SK-N-MC (cell line): ENCODE results near the gene TMEM219.

Experiments
- EZH2 ChIP-seq: fragments of 200-600 bp; sonication (generic); IDR thresholded peaks from one replicate; pipeline ENCODE4 v1.6.1; 2017; ENCODE audit warnings: antibody characterized with exemption
- FOXP2 ChIP-seq: optimal IDR thresholded peaks from 2 replicates; pipeline ENCODE3; 2011; ENCODE audit warnings: mild to moderate bottlenecking, moderate library complexity; ENCODE audit not compliant: insufficient read depth; ENCODE audit errors: extremely low read length, control extremely low read depth
- POLR2AphosphoS5 ChIP-seq: IDR thresholded peaks from 2 replicates; pipeline ENCODE4 v1.6.1; 2012; ENCODE audit warnings: mild to moderate bottlenecking, low read depth, low read length, borderline replicate concordance

- no peak for TF ChIP-seq POLR2AphosphoS5
- no peak for TF ChIP-seq EZH2
- no peak for TF ChIP-seq FOXP2
These were observed 24.4 kb downstream of the TMEM219 start for GRCh38 chr16:29986231-29986630.
